DMS53 treated with DMSO at 0.1 percent for 48 hours (cell line): ENCODE results near the gene MYOG.

Experiments
- DNase-seq: peaks from one replicate; lab custom pipeline; 2025; ENCODE audit not compliant: unreplicated experiment; lab: John Stamatoyannopoulos, UW

MYOG gene

GRCh38 chr1:203085528-203086406 lies at the start of gene MYOG:
MYOG (minus strand) TSS chr1:203086012; CDS start chr1:203085961, 51 bp downstream.
- no peak for DNase-seq

- DNase-seq = no peak
Measured at GRCh38 chr1:203133970-203134725, 48.3 kb upstream of the MYOG start.

GRCh38 chr1:203131548-203132200 lies 45.9 kb upstream of the MYOG start:
- no peak for DNase-seq

- DNase-seq = no peak
Measured at GRCh38 chr1:203130358-203130985, 44.7 kb upstream of the MYOG start.

- no peak for DNase-seq
Measured at GRCh38 chr1:203129501-203130231, 43.9 kb upstream of the MYOG start.

GRCh38 chr1:203128716-203129500 lies 43.1 kb upstream of the MYOG start:
- no peak for DNase-seq

GRCh38 chr1:203128431-203128715 lies 42.6 kb upstream of the MYOG start:
- no peak for DNase-seq

- DNase-seq = peak; percentile 14
Measured at GRCh38 chr1:203127666-203128430, 42.0 kb upstream of the MYOG start, which contains the start of gene ADORA1. ADORA1 (plus strand) TSS chr1:203127726; CDS start chr1:203128842, 1,116 bp downstream.

- no peak for DNase-seq
Measured at GRCh38 chr1:203126866-203127665, 41.3 kb upstream of the MYOG start.

- DNase-seq = no peak
Measured at GRCh38 chr1:203126151-203126865, 40.5 kb upstream of the MYOG start.

- no peak for DNase-seq
Measured at GRCh38 chr1:203124546-203125317, 38.9 kb upstream of the MYOG start.

GRCh38 chr1:203124011-203124410 lies 38.2 kb upstream of the MYOG start:
- no peak for DNase-seq

GRCh38 chr1:203122159-203122558 lies 36.3 kb upstream of the MYOG start:
- no peak for DNase-seq

- DNase-seq = no peak
Measured at GRCh38 chr1:203121186-203122015, 35.6 kb upstream of the MYOG start.

- no peak for DNase-seq
Measured at GRCh38 chr1:203120325-203121153, 34.7 kb upstream of the MYOG start.
